Measurements from ENCODE around the gene GUCY1B1.

- TF ChIP-seq CTCF (IDR thresholded peaks at IDR 0.05; ENCODE audit: poor library complexity, severe bottlenecking) (no peak), EP300 (conservative IDR thresholded peaks at IDR 0.05; ENCODE audit: poor library complexity, severe bottlenecking) (no peak), TAF1 (IDR thresholded peaks at IDR 0.05; ENCODE audit: low read depth) (no peak), EZH2 (IDR thresholded peaks at IDR 0.05; ENCODE audit: borderline replicate concordance, insufficient read depth, low read length, poor library complexity, severe bottlenecking) (no peak), POLR2AphosphoS5 (IDR thresholded peaks at IDR 0.05) (no peak), SMC3 (conservative IDR thresholded peaks at IDR 0.05; ENCODE audit: poor library complexity) (no peak)
These were observed 23.3 kb upstream of the GUCY1B1 start for GRCh38 chr4:155735496-155735895.
